ENCODE results near the gene GALR1. TPM values are rescaled to one million over a fixed set of nuclear protein-coding genes. Genes with fewer than 3 reads are reported as not detected.

Gene GALR1, protein sequence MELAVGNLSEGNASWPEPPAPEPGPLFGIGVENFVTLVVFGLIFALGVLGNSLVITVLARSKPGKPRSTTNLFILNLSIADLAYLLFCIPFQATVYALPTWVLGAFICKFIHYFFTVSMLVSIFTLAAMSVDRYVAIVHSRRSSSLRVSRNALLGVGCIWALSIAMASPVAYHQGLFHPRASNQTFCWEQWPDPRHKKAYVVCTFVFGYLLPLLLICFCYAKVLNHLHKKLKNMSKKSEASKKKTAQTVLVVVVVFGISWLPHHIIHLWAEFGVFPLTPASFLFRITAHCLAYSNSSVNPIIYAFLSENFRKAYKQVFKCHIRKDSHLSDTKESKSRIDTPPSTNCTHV
- total RNA-seq (2021; ENCODE audit: unreplicated experiment) (not detected), Bru-seq, nascent RNA (not detected), BruChase-seq, experiment 1, labeled RNA remaining after a 6-hour chase (not detected), BruChase-seq, experiment 2, labeled RNA remaining after a 2-hour chase (percentile 3 among the genes with signal in this experiment)
- polyA plus RNA-seq (2012), result not detected in 2 replicates
- long read RNA-seq, result 0 reads

DNA sequence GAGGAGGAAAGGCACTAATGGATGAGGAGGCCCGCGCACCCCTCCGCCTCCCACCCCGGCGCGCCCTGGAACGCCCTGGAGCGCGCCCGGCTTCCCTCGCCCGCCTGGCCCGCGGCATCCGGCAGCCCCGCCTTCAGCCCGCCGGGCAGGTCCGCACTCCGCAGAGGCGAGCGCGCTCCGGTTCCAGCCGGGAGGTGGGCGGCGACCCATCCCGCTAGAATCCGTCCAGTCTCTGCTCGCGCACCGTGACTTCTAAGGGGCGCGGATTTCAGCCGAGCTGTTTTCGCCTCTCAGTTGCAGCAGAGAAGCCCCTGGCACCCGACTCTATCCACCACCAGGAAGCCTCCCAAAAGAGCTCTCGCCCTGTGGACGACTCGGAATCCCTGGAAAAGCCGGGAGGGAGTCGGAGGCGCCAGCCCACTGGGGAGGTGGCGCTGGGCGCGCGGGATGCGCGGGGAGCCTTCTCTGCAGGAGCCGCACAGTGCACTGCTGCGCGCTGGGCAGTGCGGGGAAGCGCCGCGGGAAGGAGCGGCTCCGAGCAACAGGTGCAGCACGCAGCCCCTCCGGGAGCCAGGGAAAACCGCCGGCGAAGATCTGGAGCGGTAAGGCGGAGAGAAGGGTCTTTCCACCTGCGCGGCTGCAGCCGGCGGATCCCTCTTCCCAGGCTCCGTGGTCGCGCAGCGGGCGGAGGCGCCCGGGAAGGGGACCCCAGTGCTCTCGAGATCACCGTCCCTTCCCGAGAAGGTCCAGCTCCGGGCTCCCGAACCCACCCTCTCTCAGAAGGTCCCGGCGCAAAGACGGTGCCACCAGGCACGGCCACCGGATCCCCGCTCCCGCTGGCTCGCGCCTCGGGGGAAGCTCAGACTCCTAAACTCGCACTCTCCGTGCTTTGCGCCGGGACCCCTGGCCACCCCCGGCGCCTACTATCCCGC is at the start of gene GALR1:
TSS of gene GALR1 (plus strand) at position 280 of the 932 bp plus-strand sequence. CDS start 701 bp downstream, outside the sequence.
- no TSS peak for BruUV-seq (replicated peaks)
- no peak within 1 kb of the TSS for H3K27ac ChIP-seq (ENCODE audit: low read depth, low read length)
- no peaks in the 10 kb centered on the region for H3K79me2 ChIP-seq (ENCODE audit: insufficient read depth, low read length)
- DNase-seq (ENCODE audit: low read depth, low spot score) (no peak), ATAC-seq (no peak)
- ChIA-PET CTCF (no interaction called here), POLR2A (no interaction called here), RAD21 (ENCODE audit: low non-redundant PET in 1 of 2, low total read pairs in 2 of 2, uncharacterized antibody in 2 of 2, unreplicated experiment in 2 of 2) (no interaction called here)
- H3K9me2 ChIP-seq (ENCODE audit: insufficient read depth), result no peaks in the 10 kb centered on the region
- peaks cover 2 to 3% of the 10 kb centered on the region in 2 experiments; a peak in 1 of 4 replicates for H3K4me1 ChIP-seq (ENCODE audit: control insufficient read depth in 1 of 2, insufficient read depth in 2 of 2, low read length in 2 of 2)
- no peaks in the 10 kb centered on the region for H4K20me1 ChIP-seq (ENCODE audit: insufficient read depth)
- H2AFZ ChIP-seq (ENCODE audit: low read depth, low read length, poor library complexity, severe bottlenecking), result no peak within 1 kb of the TSS
- H3K36me3 ChIP-seq (ENCODE audit: control insufficient read depth in 1 of 2, insufficient read depth in 2 of 2, low read length in 2 of 2), result no peaks in the 10 kb centered on the region
- no peak within 1 kb of the TSS for H3K9ac ChIP-seq (ENCODE audit: low read length)
- no peak within 1 kb of the TSS for H3K4me3 ChIP-seq (replicated peaks in 1 of 2; ENCODE audit: low read depth in 1 of 2, low read length in 2 of 2)
- no peak for TF ChIP-seq SRF (IDR thresholded peaks at IDR 0.05; ENCODE audit: low read depth)
- TF ChIP-seq ELF1 (IDR thresholded peaks at IDR 0.05; ENCODE audit: borderline replicate concordance, low read depth), result no peak
- TF ChIP-seq, protein P1, sequence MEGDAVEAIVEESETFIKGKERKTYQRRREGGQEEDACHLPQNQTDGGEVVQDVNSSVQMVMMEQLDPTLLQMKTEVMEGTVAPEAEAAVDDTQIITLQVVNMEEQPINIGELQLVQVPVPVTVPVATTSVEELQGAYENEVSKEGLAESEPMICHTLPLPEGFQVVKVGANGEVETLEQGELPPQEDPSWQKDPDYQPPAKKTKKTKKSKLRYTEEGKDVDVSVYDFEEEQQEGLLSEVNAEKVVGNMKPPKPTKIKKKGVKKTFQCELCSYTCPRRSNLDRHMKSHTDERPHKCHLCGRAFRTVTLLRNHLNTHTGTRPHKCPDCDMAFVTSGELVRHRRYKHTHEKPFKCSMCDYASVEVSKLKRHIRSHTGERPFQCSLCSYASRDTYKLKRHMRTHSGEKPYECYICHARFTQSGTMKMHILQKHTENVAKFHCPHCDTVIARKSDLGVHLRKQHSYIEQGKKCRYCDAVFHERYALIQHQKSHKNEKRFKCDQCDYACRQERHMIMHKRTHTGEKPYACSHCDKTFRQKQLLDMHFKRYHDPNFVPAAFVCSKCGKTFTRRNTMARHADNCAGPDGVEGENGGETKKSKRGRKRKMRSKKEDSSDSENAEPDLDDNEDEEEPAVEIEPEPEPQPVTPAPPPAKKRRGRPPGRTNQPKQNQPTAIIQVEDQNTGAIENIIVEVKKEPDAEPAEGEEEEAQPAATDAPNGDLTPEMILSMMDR (IDR thresholded peaks at IDR 0.05 in 2 of 3, conservative IDR thresholded peaks at IDR 0.05 in 1 of 3; ENCODE audit: borderline replicate concordance in 1 of 3, insufficient read depth in 1 of 3, low read depth in 2 of 3, low read length in 2 of 3), result no peak
- TF ChIP-seq, protein P2, sequence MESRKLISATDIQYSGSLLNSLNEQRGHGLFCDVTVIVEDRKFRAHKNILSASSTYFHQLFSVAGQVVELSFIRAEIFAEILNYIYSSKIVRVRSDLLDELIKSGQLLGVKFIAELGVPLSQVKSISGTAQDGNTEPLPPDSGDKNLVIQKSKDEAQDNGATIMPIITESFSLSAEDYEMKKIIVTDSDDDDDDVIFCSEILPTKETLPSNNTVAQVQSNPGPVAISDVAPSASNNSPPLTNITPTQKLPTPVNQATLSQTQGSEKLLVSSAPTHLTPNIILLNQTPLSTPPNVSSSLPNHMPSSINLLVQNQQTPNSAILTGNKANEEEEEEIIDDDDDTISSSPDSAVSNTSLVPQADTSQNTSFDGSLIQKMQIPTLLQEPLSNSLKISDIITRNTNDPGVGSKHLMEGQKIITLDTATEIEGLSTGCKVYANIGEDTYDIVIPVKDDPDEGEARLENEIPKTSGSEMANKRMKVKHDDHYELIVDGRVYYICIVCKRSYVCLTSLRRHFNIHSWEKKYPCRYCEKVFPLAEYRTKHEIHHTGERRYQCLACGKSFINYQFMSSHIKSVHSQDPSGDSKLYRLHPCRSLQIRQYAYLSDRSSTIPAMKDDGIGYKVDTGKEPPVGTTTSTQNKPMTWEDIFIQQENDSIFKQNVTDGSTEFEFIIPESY (IDR thresholded peaks at IDR 0.05; ENCODE audit: extremely low read depth, insufficient replicate concordance, low read length), result no peak
- TF ChIP-seq, protein P3, sequence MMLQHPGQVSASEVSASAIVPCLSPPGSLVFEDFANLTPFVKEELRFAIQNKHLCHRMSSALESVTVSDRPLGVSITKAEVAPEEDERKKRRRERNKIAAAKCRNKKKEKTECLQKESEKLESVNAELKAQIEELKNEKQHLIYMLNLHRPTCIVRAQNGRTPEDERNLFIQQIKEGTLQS (IDR thresholded peaks at IDR 0.05), result no peak
- no peak for TF ChIP-seq TCF7L2 (IDR thresholded peaks at IDR 0.05; ENCODE audit: borderline replicate concordance, extremely low read depth, insufficient read depth, insufficient read length)
- no peak for TF ChIP-seq ZFX (IDR thresholded peaks at IDR 0.05)
- TF ChIP-seq EZH2phosphoT487 (IDR thresholded peaks at IDR 0.05; ENCODE audit: borderline replicate concordance), result no peak
- TF ChIP-seq, protein P4, sequence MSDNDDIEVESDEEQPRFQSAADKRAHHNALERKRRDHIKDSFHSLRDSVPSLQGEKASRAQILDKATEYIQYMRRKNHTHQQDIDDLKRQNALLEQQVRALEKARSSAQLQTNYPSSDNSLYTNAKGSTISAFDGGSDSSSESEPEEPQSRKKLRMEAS (IDR thresholded peaks at IDR 0.05), result no peak
- H3K27me3 ChIP-seq (ENCODE audit: insufficient read depth, low read length), result no peaks in the 10 kb centered on the region
- no peak within 1 kb of the TSS for H3K4me2 ChIP-seq (ENCODE audit: low read length)
- intact Hi-C loops (cut with micrococcal nuclease), result no loop called here
- peaks cover 0 to 5% of the 10 kb centered on the region in 2 experiments; a peak in 2 of 4 replicates for H3K9me3 ChIP-seq (ENCODE audit: control insufficient read depth in 1 of 2, insufficient read depth in 1 of 2, low read depth in 1 of 2, low read length in 2 of 2)
